GM12872 (cell line): ENCODE results near the gene TTC31.

Experiments used
- CTCF ChIP-seq: IDR thresholded peaks from 3 replicates; pipeline ENCODE4 v1.5.1; 2011; ENCODE audit warnings: low read depth, mild to moderate bottlenecking, low read length, moderate library complexity; ENCODE audit not compliant: insufficient read depth

The TTC31 gene

GRCh38 chr2:74534411-74534810 is 51.5 kb downstream of the TTC31 start:
- TF ChIP-seq CTCF, result no peak

GRCh38 chr2:74535440-74535965 is 52.6 kb downstream of the TTC31 start:
- TF ChIP-seq CTCF, result no peak

- TF ChIP-seq CTCF, result no peak
These were observed 53.5 kb downstream of the TTC31 start for GRCh38 chr2:74536166-74536950.

- no peak for TF ChIP-seq CTCF
These were observed 54.3 kb downstream of the TTC31 start for GRCh38 chr2:74537140-74537539.

GRCh38 chr2:74538881-74539339 is 56.0 kb downstream of the TTC31 start:
- no peak for TF ChIP-seq CTCF

GRCh38 chr2:74540291-74540690 is 57.4 kb downstream of the TTC31 start:
- no peak for TF ChIP-seq CTCF

- no peak for TF ChIP-seq CTCF
These were observed 60.1 kb downstream of the TTC31 start for GRCh38 chr2:74542978-74543377.
